K562 (cell line): ENCODE results near the gene OR2V2. TPM values are rescaled to one million over a fixed set of nuclear protein-coding genes. Genes with fewer than 3 reads are reported as not detected.

Experiments
- BRD9 ChIP-seq: fragments of 450-650 bp; IDR thresholded peaks from 2 replicates; pipeline ENCODE4 v1.6.1; 2018; ENCODE audit warnings: low read depth; ENCODE audit not compliant: partially characterized antibody
- CEBPG ChIP-seq, 3 experiments: fragments of 200-800 bp in 1 of 3; sonication (Bioruptor generic) in 1 of 3; sonication (generic) in 1 of 3; formaldehyde crosslinking in 1 of 3; IDR thresholded peaks in 2 of 3; conservative IDR thresholded peaks in 1 of 3; 2 replicates each; pipeline versions ENCODE4 v1.6.1 to v1.8.0; 2016 to 2022; ENCODE audit warnings: missing compliant biosample characterization in 2 of 3, missing genetic modification characterization in 2 of 3, mild to moderate bottlenecking in 1 of 3, missing genetic modification reagents in 1 of 3
- FOXJ2 ChIP-seq: fragments of 200-800 bp; sonication (Bioruptor generic); IDR thresholded peaks from 2 replicates; pipeline ENCODE4 v1.6.1; 2016; ENCODE audit warnings: missing genetic modification characterization, missing compliant biosample characterization
- MBD2 ChIP-seq: sonication (generic); IDR thresholded peaks from 2 replicates; pipeline ENCODE4 v1.6.1; 2016; ENCODE audit warnings: low read depth, borderline replicate concordance
- MEIS2 ChIP-seq: fragments of 450-650 bp; IDR thresholded peaks from 2 replicates; pipeline ENCODE4 v1.6.1; 2014; ENCODE audit warnings: mild to moderate bottlenecking; ENCODE audit not compliant: partially characterized antibody
- MIER1 ChIP-seq: fragments of 450-650 bp; IDR thresholded peaks from 2 replicates; pipeline ENCODE4 v1.6.1; 2016; ENCODE audit warnings: antibody characterized with exemption, mild to moderate bottlenecking, low read depth
- PHB ChIP-seq: fragments of 250-450 bp; sonication (Bioruptor Pico); IDR thresholded peaks from 2 replicates; pipeline ENCODE4 v1.5.0; 2021
- POLR2G ChIP-seq: fragments of 200-400 bp; formaldehyde crosslinking; IDR thresholded peaks from 2 replicates; pipeline ENCODE4 v1.6.1; 2017; ENCODE audit warnings: low read depth, mild to moderate bottlenecking, antibody characterized with exemption, low read length, moderate library complexity
- SUPT5H ChIP-seq: fragments of 450-650 bp; IDR thresholded peaks from 2 replicates; pipeline ENCODE4 v1.6.1; 2016
- XRCC4 ChIP-seq: IDR thresholded peaks from one replicate; pipeline ENCODE4 v1.6.1; 2011; ENCODE audit not compliant: insufficient read depth, insufficient read length; ENCODE audit errors: extremely low read depth
- ZNF212 ChIP-seq: fragments of 450-650 bp; formaldehyde crosslinking; IDR thresholded peaks from 2 replicates; pipeline ENCODE4 v1.4.0; 2020; ENCODE audit warnings: mild to moderate bottlenecking
- ZNF24 ChIP-seq: fragments of 450-650 bp; IDR thresholded peaks from 2 replicates; pipeline ENCODE4 v1.6.1; 2016
- ZNF507 ChIP-seq: conservative IDR thresholded peaks from 2 replicates; pipeline ENCODE4 v1.6.1; 2017; ENCODE audit warnings: missing genetic modification characterization, missing compliant biosample characterization
- polyA plus RNA-seq, 8 experiments: library from polyadenylated mRNA; depleted of rRNA in 4 of 8; stranded (reverse) in 5 of 8; unstranded in 3 of 8; fragments of >200 nt; fragmentation: Nextera tagmentation in 2 of 8; fragmentation: Illumina TruSeq in 1 of 8; extraction: Ambion mirVana in 2 of 8; extraction: Trizol in 1 of 8; gene quantifications; 2 replicates each; pipeline versions ENCODE4 v1.2.1 to v1.2.3, GENCODE V29; 2011 to 2014; ENCODE audit warnings: inconsistent platforms in 1 of 8, missing spikeins in 1 of 8
- total RNA-seq, 7 experiments: library from RNA; depleted of rRNA in 6 of 7; stranded (reverse); fragments of >200 nt in 6 of 7; fragmentation: Illumina TruSeq in 2 of 7; extraction: Trizol in 2 of 7; gene quantifications; 2 replicates each; pipeline versions ENCODE4 v1.2.1 to v1.2.3, GENCODE V29; 2011 to 2021; ENCODE audit warnings: low replicate concordance in 1 of 7
- TF ChIP-seq, protein P1 (sequence below): sonication (generic); formaldehyde crosslinking; IDR thresholded peaks from 2 replicates; pipeline ENCODE4 v1.8.1; 2023; ENCODE audit warnings: mild to moderate bottlenecking, missing genetic modification reagents
- TF ChIP-seq, protein P2 (sequence below), 2 experiments: fragments of 150-350 bp in 1 of 2; IDR thresholded peaks; 2 replicates each; pipeline ENCODE4 v1.6.1; 2012 to 2016; ENCODE audit warnings: low read depth in 2 of 2, low read length in 2 of 2, mild to moderate bottlenecking in 1 of 2, moderate library complexity in 1 of 2
- TF ChIP-seq, protein P3 (sequence below): fragments of 450-650 bp; IDR thresholded peaks from 2 replicates; pipeline ENCODE4 v1.7.1; 2018; ENCODE audit warnings: mild to moderate bottlenecking, low read depth; ENCODE audit not compliant: partially characterized antibody
- TF ChIP-seq, protein P4 (sequence below): fragments of 250-450 bp; sonication (Bioruptor Pico); IDR thresholded peaks from 2 replicates; pipeline ENCODE4 v1.4.0; 2020; ENCODE audit warnings: mild to moderate bottlenecking, moderate library complexity, borderline replicate concordance

OR2V2 gene
- total and polyA plus RNA-seq, 9 of the 15 experiments (the other 6 are each of a cell fraction or from before 2014, with no cell fraction given) = 0.01 TPM; not detected in 8

DNA sequence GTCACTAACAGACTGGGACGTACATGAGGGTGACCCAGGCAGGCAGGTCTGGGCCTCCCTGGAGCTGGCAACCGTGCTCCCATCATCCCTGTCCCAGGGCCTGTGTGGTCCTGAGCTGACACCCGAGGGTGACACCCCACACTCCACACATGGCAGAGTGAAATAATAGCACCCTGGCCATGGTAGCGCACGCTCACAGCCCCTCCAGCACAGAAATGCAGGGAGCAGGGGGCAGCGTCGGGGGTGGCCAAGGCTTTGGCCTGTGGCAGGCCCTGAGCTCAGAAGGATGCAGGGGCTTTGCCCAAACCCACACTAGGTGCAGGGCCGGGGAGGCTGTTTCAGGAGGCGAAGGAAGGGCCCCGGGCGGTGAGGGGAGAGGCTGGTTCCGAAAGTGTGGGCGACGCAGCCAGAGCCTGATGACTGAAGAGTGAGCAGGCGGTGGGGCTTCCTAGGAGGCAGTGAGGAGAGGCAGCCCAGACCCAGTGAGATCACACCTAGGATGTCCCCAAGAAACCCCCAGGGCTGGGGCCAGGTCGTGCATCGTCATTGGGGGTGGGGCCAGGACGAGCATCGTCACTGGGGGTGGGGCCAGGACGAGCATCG, 12.9 kb downstream of the OR2V2 start (continued):
- no peak for TF ChIP-seq CEBPG (CRISPR knock-in tag; IDR thresholded peaks at IDR 0.05)
- TF ChIP-seq CEBPG (tag; conservative IDR thresholded peaks at IDR 0.05 in 1 of 2, IDR thresholded peaks at IDR 0.05 in 1 of 2) = no peak
- peak; percentile 69 for TF ChIP-seq SUPT5H
- no peak for TF ChIP-seq XRCC4
- TF ChIP-seq, protein P1, sequence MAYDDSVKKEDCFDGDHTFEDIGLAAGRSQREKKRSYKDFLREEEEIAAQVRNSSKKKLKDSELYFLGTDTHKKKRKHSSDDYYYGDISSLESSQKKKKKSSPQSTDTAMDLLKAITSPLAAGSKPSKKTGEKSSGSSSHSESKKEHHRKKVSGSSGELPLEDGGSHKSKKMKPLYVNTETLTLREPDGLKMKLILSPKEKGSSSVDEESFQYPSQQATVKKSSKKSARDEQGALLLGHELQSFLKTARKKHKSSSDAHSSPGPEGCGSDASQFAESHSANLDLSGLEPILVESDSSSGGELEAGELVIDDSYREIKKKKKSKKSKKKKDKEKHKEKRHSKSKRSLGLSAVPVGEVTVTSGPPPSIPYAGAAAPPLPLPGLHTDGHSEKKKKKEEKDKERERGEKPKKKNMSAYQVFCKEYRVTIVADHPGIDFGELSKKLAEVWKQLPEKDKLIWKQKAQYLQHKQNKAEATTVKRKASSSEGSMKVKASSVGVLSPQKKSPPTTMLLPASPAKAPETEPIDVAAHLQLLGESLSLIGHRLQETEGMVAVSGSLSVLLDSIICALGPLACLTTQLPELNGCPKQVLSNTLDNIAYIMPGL (CRISPR knock-in tag) = no peak; the same call in 1 of the 2 replicates
- TF ChIP-seq MIER1 = peak; percentile 27; the same call in 1 of the 2 replicates
- no peak for TF ChIP-seq FOXJ2 (tag)
- TF ChIP-seq MEIS2 = peak; percentile 43
- no peak for TF ChIP-seq ZNF24
- no peak for TF ChIP-seq ZNF212
- TF ChIP-seq, protein P2, sequence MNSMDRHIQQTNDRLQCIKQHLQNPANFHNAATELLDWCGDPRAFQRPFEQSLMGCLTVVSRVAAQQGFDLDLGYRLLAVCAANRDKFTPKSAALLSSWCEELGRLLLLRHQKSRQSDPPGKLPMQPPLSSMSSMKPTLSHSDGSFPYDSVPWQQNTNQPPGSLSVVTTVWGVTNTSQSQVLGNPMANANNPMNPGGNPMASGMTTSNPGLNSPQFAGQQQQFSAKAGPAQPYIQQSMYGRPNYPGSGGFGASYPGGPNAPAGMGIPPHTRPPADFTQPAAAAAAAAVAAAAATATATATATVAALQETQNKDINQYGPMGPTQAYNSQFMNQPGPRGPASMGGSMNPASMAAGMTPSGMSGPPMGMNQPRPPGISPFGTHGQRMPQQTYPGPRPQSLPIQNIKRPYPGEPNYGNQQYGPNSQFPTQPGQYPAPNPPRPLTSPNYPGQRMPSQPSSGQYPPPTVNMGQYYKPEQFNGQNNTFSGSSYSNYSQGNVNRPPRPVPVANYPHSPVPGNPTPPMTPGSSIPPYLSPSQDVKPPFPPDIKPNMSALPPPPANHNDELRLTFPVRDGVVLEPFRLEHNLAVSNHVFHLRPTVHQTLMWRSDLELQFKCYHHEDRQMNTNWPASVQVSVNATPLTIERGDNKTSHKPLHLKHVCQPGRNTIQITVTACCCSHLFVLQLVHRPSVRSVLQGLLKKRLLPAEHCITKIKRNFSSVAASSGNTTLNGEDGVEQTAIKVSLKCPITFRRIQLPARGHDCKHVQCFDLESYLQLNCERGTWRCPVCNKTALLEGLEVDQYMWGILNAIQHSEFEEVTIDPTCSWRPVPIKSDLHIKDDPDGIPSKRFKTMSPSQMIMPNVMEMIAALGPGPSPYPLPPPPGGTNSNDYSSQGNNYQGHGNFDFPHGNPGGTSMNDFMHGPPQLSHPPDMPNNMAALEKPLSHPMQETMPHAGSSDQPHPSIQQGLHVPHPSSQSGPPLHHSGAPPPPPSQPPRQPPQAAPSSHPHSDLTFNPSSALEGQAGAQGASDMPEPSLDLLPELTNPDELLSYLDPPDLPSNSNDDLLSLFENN (IDR thresholded peaks at IDR 0.05; ENCODE audit: low read depth in 2 of 2, low read length in 2 of 2) = 0 out of 4 replicates have a peak, but pooled peaks of 1 of the 2 experiments have one; percentile 25
- no peak for TF ChIP-seq MBD2
- TF ChIP-seq, protein P3, sequence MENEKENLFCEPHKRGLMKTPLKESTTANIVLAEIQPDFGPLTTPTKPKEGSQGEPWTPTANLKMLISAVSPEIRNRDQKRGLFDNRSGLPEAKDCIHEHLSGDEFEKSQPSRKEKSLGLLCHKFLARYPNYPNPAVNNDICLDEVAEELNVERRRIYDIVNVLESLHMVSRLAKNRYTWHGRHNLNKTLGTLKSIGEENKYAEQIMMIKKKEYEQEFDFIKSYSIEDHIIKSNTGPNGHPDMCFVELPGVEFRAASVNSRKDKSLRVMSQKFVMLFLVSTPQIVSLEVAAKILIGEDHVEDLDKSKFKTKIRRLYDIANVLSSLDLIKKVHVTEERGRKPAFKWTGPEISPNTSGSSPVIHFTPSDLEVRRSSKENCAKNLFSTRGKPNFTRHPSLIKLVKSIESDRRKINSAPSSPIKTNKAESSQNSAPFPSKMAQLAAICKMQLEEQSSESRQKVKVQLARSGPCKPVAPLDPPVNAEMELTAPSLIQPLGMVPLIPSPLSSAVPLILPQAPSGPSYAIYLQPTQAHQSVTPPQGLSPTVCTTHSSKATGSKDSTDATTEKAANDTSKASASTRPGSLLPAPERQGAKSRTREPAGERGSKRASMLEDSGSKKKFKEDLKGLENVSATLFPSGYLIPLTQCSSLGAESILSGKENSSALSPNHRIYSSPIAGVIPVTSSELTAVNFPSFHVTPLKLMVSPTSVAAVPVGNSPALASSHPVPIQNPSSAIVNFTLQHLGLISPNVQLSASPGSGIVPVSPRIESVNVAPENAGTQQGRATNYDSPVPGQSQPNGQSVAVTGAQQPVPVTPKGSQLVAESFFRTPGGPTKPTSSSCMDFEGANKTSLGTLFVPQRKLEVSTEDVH = no peak
- peak; percentile 60 for TF ChIP-seq BRD9
- TF ChIP-seq POLR2G = peak; percentile 74
- TF ChIP-seq, protein P4, sequence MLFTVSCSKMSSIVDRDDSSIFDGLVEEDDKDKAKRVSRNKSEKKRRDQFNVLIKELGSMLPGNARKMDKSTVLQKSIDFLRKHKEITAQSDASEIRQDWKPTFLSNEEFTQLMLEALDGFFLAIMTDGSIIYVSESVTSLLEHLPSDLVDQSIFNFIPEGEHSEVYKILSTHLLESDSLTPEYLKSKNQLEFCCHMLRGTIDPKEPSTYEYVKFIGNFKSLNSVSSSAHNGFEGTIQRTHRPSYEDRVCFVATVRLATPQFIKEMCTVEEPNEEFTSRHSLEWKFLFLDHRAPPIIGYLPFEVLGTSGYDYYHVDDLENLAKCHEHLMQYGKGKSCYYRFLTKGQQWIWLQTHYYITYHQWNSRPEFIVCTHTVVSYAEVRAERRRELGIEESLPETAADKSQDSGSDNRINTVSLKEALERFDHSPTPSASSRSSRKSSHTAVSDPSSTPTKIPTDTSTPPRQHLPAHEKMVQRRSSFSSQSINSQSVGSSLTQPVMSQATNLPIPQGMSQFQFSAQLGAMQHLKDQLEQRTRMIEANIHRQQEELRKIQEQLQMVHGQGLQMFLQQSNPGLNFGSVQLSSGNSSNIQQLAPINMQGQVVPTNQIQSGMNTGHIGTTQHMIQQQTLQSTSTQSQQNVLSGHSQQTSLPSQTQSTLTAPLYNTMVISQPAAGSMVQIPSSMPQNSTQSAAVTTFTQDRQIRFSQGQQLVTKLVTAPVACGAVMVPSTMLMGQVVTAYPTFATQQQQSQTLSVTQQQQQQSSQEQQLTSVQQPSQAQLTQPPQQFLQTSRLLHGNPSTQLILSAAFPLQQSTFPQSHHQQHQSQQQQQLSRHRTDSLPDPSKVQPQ (CRISPR knock-in tag) = no peak
- TF ChIP-seq ZNF507 = no peak
- no peak for TF ChIP-seq PHB (CRISPR knock-in tag)
